Left lung (tissue), 10 donors: ENCODE measurements around the gene AGPAT3. TPM values are rescaled to one million over a fixed set of nuclear protein-coding genes. Genes with fewer than 3 reads are reported as not detected.
"Not testable (repeated sequence)": the region's sequence is repeated elsewhere in the genome, so short reads cannot be mapped to it uniquely, and the experiment has no call there.

Experiments
- ATAC-seq: fragments of 200-7000 bp; cut with Tn5 transposase; one replicate; pipeline ENCODE4 v1.9.1; 2020; ENCODE audit warnings: moderate library complexity
- DNase-seq, 4 donors: peaks; one replicate each; pipeline ENCODE4 v3.0.0-alpha.2; 2013 to 2020
- H3K27ac ChIP-seq, 2 donors: fragments of 200-600 bp; sonication (generic) in 1 of 2; one replicate each; pipeline versions ENCODE4 v1.5.0 to v1.8.0; 2020 to 2021
- H3K27me3 ChIP-seq, 2 donors: fragments of 200-600 bp; sonication (generic) in 1 of 2; one replicate each; pipeline versions ENCODE4 v1.5.0 to v1.8.0; 2020 to 2021
- H3K36me3 ChIP-seq, 2 donors: fragments of 200-600 bp; sonication (generic) in 1 of 2; one replicate each; pipeline versions ENCODE4 v1.5.0 to v1.8.0; 2020 to 2021
- H3K4me1 ChIP-seq, 2 donors: fragments of 200-600 bp; one replicate each; pipeline ENCODE4 v1.8.0; 2021
- H3K4me3 ChIP-seq, 2 donors: fragments of 200-600 bp; sonication (generic) in 1 of 2; one replicate each; pipeline versions ENCODE4 v1.5.0 to v1.8.0; 2020 to 2021; ENCODE audit warnings: mild to moderate bottlenecking in 1 of 2
- H3K9me3 ChIP-seq, 2 donors: fragments of 200-600 bp; sonication (generic) in 1 of 2; one replicate each; pipeline versions ENCODE4 v1.5.0 to v1.8.0; 2020 to 2021
- CTCF ChIP-seq, 2 donors: fragments of 200-600 bp; sonication (generic) in 1 of 2; IDR thresholded peaks; one replicate each; pipeline versions ENCODE4 v1.5.0 to v1.8.0; 2021; ENCODE audit warnings: antibody characterized with exemption in 2 of 2
- intact Hi-C, 2 donors: fragments of 100-400 bp; cut with DNase I; formaldehyde crosslinking; loops; one replicate each; pipeline versions ENCODE4 v1.11.2 to v1.14.2; 2022
- polyA plus RNA-seq, 6 donors: library from polyadenylated mRNA; unstranded; fragments of 120-200 nt; gene quantifications; one replicate each; pipeline ENCODE4 v1.2.1, GENCODE V29; 2013; ENCODE audit not compliant: insufficient read length in 6 of 6
- total RNA-seq, 2 donors: library from RNA; stranded (reverse); fragmentation: NEBNext Ultra II Directional; extraction: Animal tissue kit (Norgen Biotek cat#: 25700); gene quantifications; one replicate each; pipeline ENCODE4 v1.2.1, GENCODE V29; 2021
- donor health status: DM: no; HTN: yes; CAD: no.
- donor health status: DM: no; HTN: no; CAD: no.

Gene AGPAT3
- total and polyA plus RNA-seq, 8 donors: 37.4 to 111 (median 42.8) TPM

- no peaks in the 10 kb centered on the region for H3K9me3 ChIP-seq
- no peak for ATAC-seq
- H3K36me3 ChIP-seq: no peaks in the 10 kb centered on the region
- no peak overlapping the region for H3K27ac ChIP-seq
- H3K4me3 ChIP-seq: no peak overlapping the region
- H3K4me1 ChIP-seq: peaks cover 2 to 39% of the 10 kb centered on the region in 2 donors
- intact Hi-C loops: no loop called here
- no peak for TF ChIP-seq CTCF (IDR thresholded peaks at IDR 0.05)
- no peaks in the 10 kb centered on the region for H3K27me3 ChIP-seq
- DNase-seq: peak in 1 of 4 donors; percentile 70
Observed at GRCh38 chr21:43817157-43818086, 47.6 kb upstream of the AGPAT3 start.

- intact Hi-C loops: no loop called here
- no peak for TF ChIP-seq CTCF (IDR thresholded peaks at IDR 0.05)
- H3K9me3 ChIP-seq: no peaks in the 10 kb centered on the region
- H3K27me3 ChIP-seq: no peaks in the 10 kb centered on the region
- ATAC-seq (no peak), DNase-seq (peak in 1 of 4 donors; percentile 16)
- no peak overlapping the region for H3K4me3 ChIP-seq
- H3K27ac ChIP-seq: peak overlapping the region in 1 of 2 donors; percentile 67
- no peaks in the 10 kb centered on the region for H3K36me3 ChIP-seq
- peaks cover 0 to 35% of the 10 kb centered on the region in 2 donors for H3K4me1 ChIP-seq
Observed at GRCh38 chr21:43818685-43819084, 46.3 kb upstream of the AGPAT3 start.

DNA sequence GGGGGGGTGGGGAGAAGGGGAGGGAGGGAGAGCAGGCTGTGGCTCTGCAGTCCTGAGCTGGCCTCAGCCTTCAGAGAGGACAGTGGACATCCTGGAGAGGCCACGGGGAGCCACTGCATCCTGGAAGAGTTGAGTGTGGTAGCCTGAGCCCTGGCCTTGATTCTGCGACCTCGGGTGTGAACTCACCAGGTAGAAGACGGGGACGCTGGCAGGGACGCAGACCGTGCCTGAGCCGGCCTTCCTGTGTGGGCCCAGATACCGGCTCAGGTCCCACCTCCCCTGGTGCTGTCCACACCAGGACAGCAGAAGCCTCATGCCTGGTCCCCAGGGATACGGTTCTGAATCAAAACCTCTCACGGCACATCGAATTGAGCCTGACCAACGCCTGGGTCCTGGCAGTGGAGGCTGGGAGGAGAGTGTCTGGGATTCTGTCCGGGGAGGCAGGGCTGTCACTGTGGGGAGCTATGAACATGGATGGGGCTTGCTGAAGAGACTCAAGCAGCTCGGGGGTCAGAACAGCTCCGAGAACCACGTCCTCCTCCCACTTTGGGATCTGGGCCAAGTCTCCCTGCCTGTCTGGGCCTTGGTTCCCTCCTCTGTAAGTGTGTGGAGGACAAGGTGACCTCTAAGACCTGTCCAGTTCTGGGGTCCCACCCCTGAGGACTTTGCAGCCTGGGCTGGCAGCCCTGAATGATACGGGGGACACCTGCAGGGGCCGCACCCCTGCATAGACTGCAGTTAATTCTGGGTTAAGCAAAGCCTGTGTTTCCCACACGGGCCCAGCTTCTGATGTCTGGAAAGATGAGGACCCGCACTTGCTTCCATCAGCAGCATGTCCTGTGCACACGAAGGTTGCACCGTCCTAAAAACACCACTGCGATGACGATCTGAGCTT is 45.3 kb upstream of the AGPAT3 start:
- peak overlapping the region in 1 of 2 donors; percentile 67 for H3K27ac ChIP-seq
- no peaks in the 10 kb centered on the region for H3K36me3 ChIP-seq
- TF ChIP-seq CTCF (IDR thresholded peaks at IDR 0.05): no peak
- ATAC-seq (no peak), DNase-seq (peak in 1 of 4 donors; percentile 72)
- H3K4me1 ChIP-seq: peaks cover 0 to 35% of the 10 kb centered on the region in 2 donors
- intact Hi-C loops: no loop called here
- no peaks in the 10 kb centered on the region for H3K9me3 ChIP-seq
- no peak overlapping the region for H3K4me3 ChIP-seq
- no peaks in the 10 kb centered on the region for H3K27me3 ChIP-seq

GRCh38 chr21:43820466-43820865 is 44.6 kb upstream of the AGPAT3 start:
- Histone ChIP-seq H3K4me3 (no peak overlapping the region), H3K36me3 (no peaks in the 10 kb centered on the region), H3K27me3 (peaks cover 0 to 4% of the 10 kb centered on the region in 2 donors), H3K4me1 (peaks cover 0 to 35% of the 10 kb centered on the region in 2 donors), H3K27ac (no peak overlapping the region), H3K9me3 (no peaks in the 10 kb centered on the region)
- DNase-seq (peak in 1 of 4 donors; percentile 47), ATAC-seq (no peak)
- no peak for TF ChIP-seq CTCF (IDR thresholded peaks at IDR 0.05)
- intact Hi-C loops: no loop called here

DNA sequence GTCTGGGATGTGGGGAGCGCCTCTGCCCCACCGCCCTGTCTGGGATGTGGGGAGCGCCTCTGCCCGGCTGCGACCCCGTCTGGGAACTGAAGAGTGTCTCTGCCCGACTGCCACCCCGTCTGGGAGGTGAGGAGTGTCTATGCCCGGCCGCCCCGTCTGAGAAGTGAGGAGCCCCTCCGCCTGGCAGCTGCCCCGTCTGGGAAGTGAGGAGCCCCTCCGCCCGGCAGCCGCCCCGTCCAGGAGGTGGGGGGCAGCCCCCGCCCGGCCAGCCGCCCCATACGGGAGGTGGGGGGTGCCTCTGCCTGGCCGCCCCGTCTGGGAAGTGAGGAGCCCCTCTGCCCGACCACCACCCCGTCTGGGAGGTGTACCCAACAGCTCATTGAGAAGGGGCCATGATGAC is 42.9 kb upstream of the AGPAT3 start:
- intact Hi-C loops, H3K27ac ChIP-seq, H3K9me3 ChIP-seq, ATAC-seq, H3K36me3 ChIP-seq, H3K4me3 ChIP-seq: not testable (repeated sequence)
- peak in 1 of 4 donors; percentile 41 for DNase-seq
- peaks cover 0 to 19% of the 10 kb centered on the region in 2 donors for H3K27me3 ChIP-seq
- H3K4me1 ChIP-seq: peaks cover 0 to 25% of the 10 kb centered on the region in 2 donors

DNA sequence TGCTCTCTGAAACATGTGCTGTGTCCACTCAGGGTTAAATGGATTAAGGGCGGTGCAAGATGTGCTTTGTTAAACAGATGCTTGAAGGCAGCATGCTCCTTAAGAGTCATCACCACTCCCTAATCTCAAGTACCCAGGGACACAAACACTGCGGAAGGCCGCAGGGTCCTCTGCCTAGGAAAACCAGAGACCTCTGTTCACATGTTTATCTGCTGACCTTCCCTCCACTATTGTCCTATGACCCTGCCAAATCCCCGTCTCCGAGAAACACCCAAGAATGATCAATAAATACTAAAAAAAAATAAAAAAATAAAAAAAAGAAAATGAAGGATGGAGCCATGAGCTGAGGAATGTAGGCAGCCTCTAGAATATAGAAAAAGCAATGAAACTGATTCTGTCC is 42.3 kb upstream of the AGPAT3 start:
- ATAC-seq, H3K27ac ChIP-seq, H3K9me3 ChIP-seq, H3K36me3 ChIP-seq, H3K4me3 ChIP-seq, intact Hi-C loops, DNase-seq: not testable (repeated sequence)
- peaks cover 0 to 19% of the 10 kb centered on the region in 2 donors for H3K27me3 ChIP-seq
- peaks cover 0 to 20% of the 10 kb centered on the region in 2 donors for H3K4me1 ChIP-seq
